Type B pancreatic cell (in vitro differentiated cells): Measurements from ENCODE around the gene CERT1. TPM values are rescaled to one million over a fixed set of nuclear protein-coding genes. Genes with fewer than 3 reads are reported as not detected.

ENCODE experiments used
- DNase-seq: peaks from one replicate; pipeline ENCODE4 v3.0.0; 2021; ENCODE audit warnings: mixed read lengths; ENCODE audit not compliant: unreplicated experiment; ENCODE audit errors: extremely low spot score
- H3K27ac Mint-ChIP-seq: 2 replicates; pipeline ENCODE4 v1.8.0; 2021; ENCODE audit warnings: mild to moderate bottlenecking, mixed read lengths
- H3K27me3 Mint-ChIP-seq: 2 replicates; pipeline ENCODE4 v1.8.0; 2021; ENCODE audit warnings: mixed read lengths
- H3K36me3 Mint-ChIP-seq: 2 replicates; pipeline ENCODE4 v1.8.0; 2021; ENCODE audit warnings: mixed read lengths
- H3K4me1 Mint-ChIP-seq: one replicate; pipeline ENCODE4 v1.8.0; 2021; ENCODE audit warnings: mixed read lengths; ENCODE audit not compliant: unreplicated experiment
- H3K4me3 Mint-ChIP-seq: 2 replicates; pipeline ENCODE4 v1.8.0; 2021; ENCODE audit warnings: mild to moderate bottlenecking, mixed read lengths
- H3K9me3 Mint-ChIP-seq: 2 replicates; pipeline ENCODE4 v1.8.0; 2021; ENCODE audit warnings: mixed read lengths
- CTCF ChIP-seq: fragments of 200-600 bp; sonication (generic); conservative IDR thresholded peaks from 2 replicates; pipeline ENCODE4 v1.5.0; 2021; ENCODE audit warnings: antibody characterized with exemption, mild to moderate bottlenecking
- total RNA-seq: library from RNA; stranded (reverse); gene quantifications from 2 replicates; pipeline ENCODE4 v1.2.1, GENCODE V29; 2021; ENCODE audit warnings: low replicate concordance

Gene CERT1
- total RNA-seq, 1 donor from 2014 or later: 55.6 TPM

GRCh38 chr5:75457161-75457560 is 54.3 kb downstream of the CERT1 start:
- TF ChIP-seq CTCF: no peak
- H3K4me1 Mint-ChIP-seq: peaks cover 10% of the 10 kb centered on the region
- H3K27me3 Mint-ChIP-seq: peaks cover 4% of the 10 kb centered on the region
- peak overlapping the region; percentile 99 for H3K27ac Mint-ChIP-seq
- peaks cover 37% of the 10 kb centered on the region for H3K36me3 Mint-ChIP-seq
- no peak for DNase-seq
- H3K4me3 Mint-ChIP-seq: peak overlapping the region; percentile 87
- peaks cover under 1% of the 10 kb centered on the region for H3K9me3 Mint-ChIP-seq

- Mint-ChIP-seq H3K27me3 (no peaks in the 10 kb centered on the region), H3K27ac (peak overlapping the region; percentile 88), H3K36me3 (peaks cover 49% of the 10 kb centered on the region), H3K4me1 (peaks cover 6% of the 10 kb centered on the region), H3K9me3 (peaks cover 10% of the 10 kb centered on the region), H3K4me3 (peak overlapping the region; percentile 63)
- DNase-seq: no peak
- TF ChIP-seq CTCF: no peak
Observed at GRCh38 chr5:75450069-75450468, 61.4 kb downstream of the CERT1 start.

GRCh38 chr5:75446068-75446467 is 65.4 kb downstream of the CERT1 start:
- Mint-ChIP-seq H3K27me3 (no peaks in the 10 kb centered on the region), H3K36me3 (peaks cover 51% of the 10 kb centered on the region), H3K9me3 (peaks cover 16% of the 10 kb centered on the region), H3K4me1 (peaks cover 6% of the 10 kb centered on the region), H3K4me3 (no peak overlapping the region), H3K27ac (no peak overlapping the region)
- TF ChIP-seq CTCF: no peak
- DNase-seq: no peak

- TF ChIP-seq CTCF: no peak
- Mint-ChIP-seq H3K27ac (no peak overlapping the region), H3K27me3 (no peaks in the 10 kb centered on the region), H3K9me3 (peaks cover 12% of the 10 kb centered on the region), H3K36me3 (peaks cover 31% of the 10 kb centered on the region), H3K4me3 (no peak overlapping the region), H3K4me1 (no peaks in the 10 kb centered on the region)
- no peak for DNase-seq
Observed at GRCh38 chr5:75441560-75441959, 69.9 kb downstream of the CERT1 start.

- Mint-ChIP-seq H3K4me3 (no peak overlapping the region), H3K9me3 (peaks cover 6% of the 10 kb centered on the region), H3K27me3 (no peaks in the 10 kb centered on the region), H3K27ac (no peak overlapping the region), H3K36me3 (peaks cover 23% of the 10 kb centered on the region), H3K4me1 (no peaks in the 10 kb centered on the region)
- DNase-seq: no peak
- TF ChIP-seq CTCF: no peak
Observed at GRCh38 chr5:75439276-75439675, 72.2 kb downstream of the CERT1 start.

- Mint-ChIP-seq H3K27me3 (no peaks in the 10 kb centered on the region), H3K4me3 (no peak overlapping the region), H3K9me3 (peaks cover 6% of the 10 kb centered on the region), H3K36me3 (peaks cover 24% of the 10 kb centered on the region), H3K4me1 (no peaks in the 10 kb centered on the region), H3K27ac (no peak overlapping the region)
- no peak for DNase-seq
- TF ChIP-seq CTCF: peak; percentile 15
Observed at GRCh38 chr5:75438722-75439121, 72.7 kb downstream of the CERT1 start.
